Cardiac fibroblast (primary cell): ENCODE results near the gene SPINK8.
"Not testable (repeated sequence)": the region's sequence is repeated elsewhere in the genome, so short reads cannot be mapped to it uniquely, and the experiment has no call there.

Source experiments
- DNase-seq, 2 donors: peaks; one replicate each; pipeline versions ENCODE4 v3.0.0 to v3.0.0-alpha.2; 2010; ENCODE audit warnings: low read depth in 2 of 2
- H3K4me3 ChIP-seq, 2 donors: replicated peaks in 1 of 2; 1 replicate in 1 of 2; 2 replicates in 1 of 2; pipeline ENCODE4 v1.5.1; 2011; ENCODE audit warnings: low read depth in 2 of 2, low read length in 2 of 2, mild to moderate bottlenecking in 2 of 2, moderate library complexity in 1 of 2
- TF ChIP-seq, protein P1 (sequence below): IDR thresholded peaks from one replicate; pipeline ENCODE4 v1.5.1; 2011; ENCODE audit warnings: low read depth, mild to moderate bottlenecking, low read length, inconsistent platforms

SPINK8 gene

DNA sequence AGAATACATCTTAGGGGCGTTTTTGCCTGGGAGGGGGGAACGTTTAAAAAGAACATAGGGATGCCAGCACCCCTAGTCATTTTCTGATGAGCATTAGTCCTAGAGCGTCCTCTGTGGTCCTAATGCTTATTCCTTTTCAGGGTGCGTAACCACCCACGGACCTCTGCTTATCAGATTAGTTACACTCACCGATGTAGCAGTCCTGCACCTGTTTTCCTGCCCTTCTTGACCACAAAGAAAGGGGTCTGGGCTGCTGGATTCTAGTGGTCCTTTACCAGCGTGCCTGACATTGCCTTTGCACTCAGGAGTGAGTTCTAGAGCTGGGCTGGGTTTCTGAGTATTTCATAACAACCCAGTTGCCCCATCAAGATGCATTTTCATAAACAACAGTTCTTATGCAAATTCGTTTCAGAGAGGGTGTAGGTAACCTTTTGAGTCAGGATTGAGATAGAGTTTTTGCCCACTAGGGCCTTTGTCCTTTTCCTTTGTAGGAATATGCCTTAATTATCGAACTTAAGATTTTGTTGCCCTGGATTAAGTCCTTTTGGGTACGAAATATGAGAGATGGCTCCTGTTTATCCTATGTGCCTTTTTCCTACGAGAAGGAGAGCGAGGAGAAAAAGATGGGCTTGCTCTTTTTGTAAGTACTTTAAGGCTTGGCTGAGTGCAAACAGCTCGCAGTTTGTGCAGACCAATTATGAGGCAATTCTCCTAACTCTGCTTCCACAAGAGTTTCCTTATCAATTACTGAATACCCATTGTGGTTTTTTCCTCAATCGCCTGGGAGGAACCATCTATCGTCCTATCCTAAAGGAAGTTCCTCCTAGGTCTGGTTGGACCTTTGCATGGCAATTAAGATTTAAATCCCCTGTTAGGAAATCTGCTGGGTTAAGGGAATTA, at the start of gene SPINK8:
Gene SPINK8, minus strand, starts transcription at position 316 of the 900 bp plus-strand sequence. CDS start 5,320 bp downstream, outside the sequence.
- DNase-seq, H3K4me3 ChIP-seq: not testable (repeated sequence)

DNA sequence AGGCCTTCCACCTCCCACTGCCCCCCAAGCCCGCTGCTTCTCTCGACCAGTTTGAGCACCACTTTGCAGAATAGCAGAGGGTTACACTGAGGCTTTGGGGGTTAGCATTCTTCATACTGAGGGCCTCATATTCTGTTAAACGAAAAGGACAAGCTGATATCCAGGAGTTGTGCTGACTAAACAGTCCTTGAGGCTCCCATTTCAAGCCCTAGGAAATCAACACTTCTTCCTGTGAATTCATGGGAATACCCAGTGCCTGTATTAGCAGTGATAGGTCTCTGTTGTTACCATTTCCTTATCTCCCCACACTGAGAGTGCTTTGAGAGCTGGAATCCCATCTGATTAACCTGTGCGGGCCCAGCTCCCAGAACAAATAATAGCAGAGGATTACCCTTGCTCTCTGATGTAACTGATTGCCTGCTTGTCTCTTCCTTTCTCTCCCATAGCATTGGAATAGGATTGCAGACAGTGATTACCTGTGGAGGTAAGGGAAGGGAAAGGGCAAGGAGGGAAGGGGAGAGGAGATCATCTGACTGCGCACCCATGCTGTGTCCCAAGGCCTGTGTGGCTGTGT, 39.5 kb upstream of the SPINK8 start:
- TF ChIP-seq, protein P1, sequence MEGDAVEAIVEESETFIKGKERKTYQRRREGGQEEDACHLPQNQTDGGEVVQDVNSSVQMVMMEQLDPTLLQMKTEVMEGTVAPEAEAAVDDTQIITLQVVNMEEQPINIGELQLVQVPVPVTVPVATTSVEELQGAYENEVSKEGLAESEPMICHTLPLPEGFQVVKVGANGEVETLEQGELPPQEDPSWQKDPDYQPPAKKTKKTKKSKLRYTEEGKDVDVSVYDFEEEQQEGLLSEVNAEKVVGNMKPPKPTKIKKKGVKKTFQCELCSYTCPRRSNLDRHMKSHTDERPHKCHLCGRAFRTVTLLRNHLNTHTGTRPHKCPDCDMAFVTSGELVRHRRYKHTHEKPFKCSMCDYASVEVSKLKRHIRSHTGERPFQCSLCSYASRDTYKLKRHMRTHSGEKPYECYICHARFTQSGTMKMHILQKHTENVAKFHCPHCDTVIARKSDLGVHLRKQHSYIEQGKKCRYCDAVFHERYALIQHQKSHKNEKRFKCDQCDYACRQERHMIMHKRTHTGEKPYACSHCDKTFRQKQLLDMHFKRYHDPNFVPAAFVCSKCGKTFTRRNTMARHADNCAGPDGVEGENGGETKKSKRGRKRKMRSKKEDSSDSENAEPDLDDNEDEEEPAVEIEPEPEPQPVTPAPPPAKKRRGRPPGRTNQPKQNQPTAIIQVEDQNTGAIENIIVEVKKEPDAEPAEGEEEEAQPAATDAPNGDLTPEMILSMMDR = no peak
- no peak overlapping the region for H3K4me3 ChIP-seq
- no peak for DNase-seq

DNA sequence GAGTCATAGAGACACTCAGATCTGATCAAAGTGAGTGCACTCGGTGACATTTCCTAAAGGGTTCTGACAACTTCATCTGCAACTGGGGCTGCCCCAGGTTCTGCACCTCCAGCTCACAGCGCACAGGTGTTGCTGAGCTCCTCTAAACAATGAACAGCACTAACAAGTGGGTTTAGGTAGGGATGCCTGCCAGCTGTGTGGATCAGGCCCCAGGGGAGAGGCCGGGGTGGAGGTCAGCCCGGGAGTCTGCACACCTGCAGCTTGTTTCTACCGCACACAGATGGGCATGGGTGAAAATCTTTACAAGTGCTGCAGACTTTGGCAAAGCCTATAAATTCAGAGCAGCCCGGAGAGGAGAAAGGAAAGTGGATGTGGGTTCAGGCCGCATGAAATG, 38.9 kb upstream of the SPINK8 start:
- H3K4me3 ChIP-seq = no peak overlapping the region
- DNase-seq = no peak
- TF ChIP-seq, protein P1 = no peak

DNA sequence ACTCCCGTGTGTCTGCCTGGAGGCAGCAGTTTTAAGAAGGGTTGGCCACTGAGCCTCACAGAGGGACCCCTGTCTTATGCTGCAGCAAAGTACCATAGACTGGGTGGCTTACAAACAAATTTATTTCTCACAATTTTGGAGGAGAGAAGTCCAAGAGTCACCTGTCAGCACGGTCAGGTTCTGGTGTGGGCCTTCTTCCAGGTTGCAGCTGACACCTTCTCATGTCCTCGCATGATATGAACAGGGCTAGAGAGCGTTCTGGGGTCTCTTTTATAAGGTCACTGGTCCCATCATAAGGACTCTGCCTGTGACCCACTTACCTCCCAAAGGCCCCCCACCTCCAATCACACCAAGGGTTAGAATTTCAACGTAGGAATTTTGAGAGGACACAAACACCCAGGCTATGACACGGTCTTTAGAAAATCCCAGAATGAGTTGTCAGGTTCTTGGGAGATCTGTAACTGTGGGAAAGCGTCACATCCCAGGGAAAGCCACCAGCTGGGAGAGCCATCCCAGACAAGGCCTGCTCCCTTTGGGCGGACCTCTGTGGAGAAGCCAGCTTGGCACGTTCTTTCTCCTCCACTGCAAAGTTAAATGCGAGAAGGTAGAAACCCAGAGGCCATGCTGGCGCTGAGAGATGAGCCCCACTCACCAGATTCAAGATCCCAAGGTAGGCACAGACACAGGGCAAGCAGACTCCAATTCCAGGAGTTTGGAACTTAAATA, 38.4 kb upstream of the SPINK8 start, which contains the start of gene FBXW12:
Gene FBXW12, plus strand, starts transcription at position 569 of the 726 bp plus-strand sequence. CDS start 549 bp downstream, outside the sequence.
- DNase-seq = no peak
- TF ChIP-seq, protein P1 = no peak
- H3K4me3 ChIP-seq = no peak within 1 kb of the TSS

DNA sequence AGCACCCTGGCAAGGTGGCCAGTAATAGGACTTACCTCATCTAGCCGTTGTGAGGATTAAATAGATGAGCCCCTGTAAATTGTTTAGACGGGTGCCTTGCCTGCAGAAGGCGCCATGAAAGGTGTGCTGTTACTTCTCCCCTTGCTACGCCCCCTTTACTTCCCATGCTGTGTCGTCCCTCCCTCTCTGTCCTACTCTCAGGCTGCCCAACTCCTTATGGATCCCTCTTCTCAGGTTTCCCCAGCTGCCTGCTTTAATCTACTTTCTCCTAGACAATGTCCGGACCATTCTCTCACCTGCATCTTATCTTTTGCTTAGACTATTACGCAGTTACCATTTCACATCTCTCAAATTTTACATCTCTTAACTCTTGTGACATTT, 36.9 kb upstream of the SPINK8 start:
- DNase-seq = no peak
- no peak overlapping the region for H3K4me3 ChIP-seq
- TF ChIP-seq, protein P1 = no peak

DNA sequence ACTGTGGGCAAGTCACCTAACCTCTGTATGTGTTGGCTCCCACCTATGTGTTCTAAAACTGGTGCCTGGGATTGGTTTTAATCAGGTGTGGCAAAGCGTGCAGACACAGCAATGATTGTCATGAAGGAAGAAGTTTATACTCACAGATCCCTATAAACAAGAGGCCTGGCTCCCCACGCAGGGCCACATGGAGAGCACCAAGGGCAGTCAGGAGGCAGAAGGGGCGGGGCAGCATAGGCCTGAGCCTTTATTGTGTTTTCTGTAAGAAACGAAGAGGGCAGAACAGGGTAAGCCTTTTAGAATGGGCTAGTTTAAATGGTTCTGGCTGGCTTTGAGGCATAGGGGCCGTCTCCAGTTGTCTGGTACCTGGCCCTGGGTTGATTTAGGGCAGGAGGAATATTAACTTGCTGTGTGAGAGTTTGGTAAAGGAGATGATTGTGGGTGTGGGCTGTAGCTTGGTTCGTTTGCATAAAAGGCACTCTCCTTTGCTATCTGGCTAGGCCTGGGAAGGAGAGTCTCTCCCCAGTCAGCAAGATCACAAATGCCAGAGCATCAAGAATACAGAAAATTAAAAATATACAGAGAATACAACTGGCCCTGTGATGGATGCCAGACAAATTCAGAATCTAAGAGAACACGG, 36.4 kb upstream of the SPINK8 start:
- no peak overlapping the region for H3K4me3 ChIP-seq
- no peak for DNase-seq
- TF ChIP-seq, protein P1 = no peak
